Esophagus muscularis mucosa (tissue), 4 donors: ENCODE measurements around the gene RPS5. TPM values are rescaled to one million over a fixed set of nuclear protein-coding genes. Genes with fewer than 3 reads are reported as not detected.

Experiments used
- DNase-seq: peaks from one replicate; pipeline ENCODE4 v3.0.0-alpha.2; 2017; ENCODE audit errors: extremely low spot score
- H3K27ac ChIP-seq, 4 donors: fragments of 200-600 bp; sonication (generic); replicated peaks in 1 of 4; 1 replicate in 3 of 4; 2 replicates in 1 of 4; pipeline ENCODE4 v1.5.1; 2016 to 2019; ENCODE audit warnings: mild to moderate bottlenecking in 1 of 4
- H3K27me3 ChIP-seq, 4 donors: fragments of 200-600 bp; sonication (generic); one replicate each; pipeline versions ENCODE4 v1.5.1 to v1.6.0; 2016 to 2019
- H3K36me3 ChIP-seq, 4 donors: fragments of 200-600 bp; sonication (generic); one replicate each; pipeline ENCODE4 v1.5.1; 2016 to 2019
- H3K4me1 ChIP-seq, 4 donors: fragments of 200-600 bp; sonication (generic); one replicate each; pipeline ENCODE4 v1.5.1; 2016 to 2019
- H3K4me3 ChIP-seq, 4 donors: fragments of 200-600 bp; sonication (generic); 1 replicate in 2 of 4; 2 replicates in 2 of 4; pipeline ENCODE4 v1.5.1; 2016 to 2019; ENCODE audit warnings: mild to moderate bottlenecking in 4 of 4, moderate library complexity in 1 of 4
- H3K9me3 ChIP-seq, 4 donors: fragments of 200-600 bp; sonication (generic); 1 replicate in 3 of 4; 2 replicates in 1 of 4; pipeline ENCODE4 v1.5.1; 2016 to 2019
- EP300 ChIP-seq: sonication (generic); formaldehyde crosslinking; IDR thresholded peaks from one replicate; pipeline ENCODE4 v1.6.1; 2017; ENCODE audit warnings: antibody characterized with exemption
- POLR2A ChIP-seq: fragments of 450-650 bp; IDR thresholded peaks from one replicate; pipeline ENCODE4 v1.6.1; 2017; ENCODE audit warnings: antibody characterized with exemption, moderate library complexity, mild to moderate bottlenecking, low read depth
- POLR2AphosphoS5 ChIP-seq, 2 donors: sonication (generic); formaldehyde crosslinking; IDR thresholded peaks; one replicate each; pipeline ENCODE4 v1.6.1; 2017; ENCODE audit warnings: antibody characterized with exemption in 2 of 2
- WGBS: methylation state at CpG from one replicate; pipeline ENCODE4 v1.1.5; 2018; 5-methylcytosine and 5-hydroxymethylcytosine counted together
- intact Hi-C: fragments of 100-400 bp; cut with DNase I; formaldehyde crosslinking; loops from one replicate; pipeline ENCODE4 v1.15.1; 2023
- total RNA-seq, 4 donors: library from RNA; depleted of rRNA; stranded (reverse); fragments of >200 nt; gene quantifications; one replicate each; pipeline versions ENCODE4 v1.1.0 to v1.2.1, GENCODE V29; 2016
- TF ChIP-seq, protein P1 (sequence below), 3 experiments: fragments of 200-600 bp in 2 of 3; fragments of 450-650 bp in 1 of 3; sonication (generic) in 2 of 3; IDR thresholded peaks; one replicate each; pipeline ENCODE4 v1.5.1; 2017 to 2019; ENCODE audit warnings: antibody characterized with exemption in 3 of 3, mild to moderate bottlenecking in 2 of 3, moderate library complexity in 1 of 3

The RPS5 gene
- total RNA-seq, 4 donors from 2014 or later = 1,137 to 2,200 (median 1,582) TPM

DNA sequence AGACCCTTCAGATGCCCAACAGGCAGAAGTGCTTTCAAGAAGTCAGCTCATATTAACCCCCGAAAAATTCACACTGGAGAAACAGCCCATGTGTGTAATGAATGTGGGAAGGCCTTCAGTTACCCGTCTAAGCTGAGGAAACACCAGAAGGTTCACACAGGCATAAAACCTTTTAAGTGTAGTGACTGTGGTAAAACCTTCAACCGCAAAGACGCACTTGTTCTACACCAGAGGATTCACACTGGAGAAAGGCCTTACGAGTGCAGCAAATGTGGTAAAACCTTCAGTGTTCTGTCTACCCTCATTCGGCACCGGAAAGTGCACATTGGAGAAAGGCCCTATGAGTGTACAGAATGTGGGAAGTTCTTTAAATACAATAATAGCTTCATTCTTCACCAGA is 30.0 kb downstream of the RPS5 start:
- intact Hi-C loops = no loop called here
- H3K4me3 ChIP-seq = no peak overlapping the region
- H3K36me3 ChIP-seq = peaks cover 25 to 80% (median 60%) of the 10 kb centered on the region in 4 donors

DNA sequence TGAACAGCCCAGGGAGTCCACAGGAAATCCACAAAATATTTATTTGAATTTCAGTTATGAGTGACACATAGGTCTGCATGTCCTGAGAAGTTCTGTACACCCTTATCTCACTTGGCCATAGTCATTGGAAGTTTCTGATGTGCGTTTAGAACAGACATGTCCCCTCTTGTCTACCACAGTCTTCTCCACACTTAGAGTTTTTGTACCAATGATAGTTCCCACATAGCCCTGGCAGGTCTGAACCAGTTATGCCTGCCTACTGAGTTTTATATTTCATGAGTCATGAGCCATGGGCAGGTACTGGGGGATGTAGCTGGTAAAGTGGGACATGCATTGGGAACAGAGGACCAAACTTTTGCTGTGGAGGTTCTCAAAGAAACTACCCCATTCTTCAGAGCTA is 41.5 kb downstream of the RPS5 start:
- H3K27me3 ChIP-seq = no peaks in the 10 kb centered on the region
- H3K9me3 ChIP-seq = peaks cover 35 to 87% (median 80%) of the 10 kb centered on the region in 4 donors
- no peak for DNase-seq
- peaks cover 2 to 32% (median 18%) of the 10 kb centered on the region in 4 donors for H3K36me3 ChIP-seq
- TF ChIP-seq POLR2AphosphoS5 (IDR thresholded peaks at IDR 0.05) = no peak
- H3K4me1 ChIP-seq = no peaks in the 10 kb centered on the region
- H3K27ac ChIP-seq = no peak overlapping the region
- intact Hi-C loops = no loop called here
- H3K4me3 ChIP-seq = no peak overlapping the region
- 94% methylated on average over 1 of the region's 1 CpG for WGBS

More for the DNA sequence above, 30.0 kb downstream of the RPS5 start:
- H3K27me3 ChIP-seq = no peaks in the 10 kb centered on the region
- peaks cover 0 to 11% (median 3%) of the 10 kb centered on the region in 4 donors for H3K9me3 ChIP-seq
- no peak overlapping the region for H3K27ac ChIP-seq
- 97% methylated on average over 7 of the region's 7 CpGs for WGBS
- no peak for DNase-seq
- H3K4me1 ChIP-seq = no peaks in the 10 kb centered on the region
- no peak for TF ChIP-seq POLR2AphosphoS5 (IDR thresholded peaks at IDR 0.05)
- no peak for TF ChIP-seq EP300
- TF ChIP-seq, protein P1, sequence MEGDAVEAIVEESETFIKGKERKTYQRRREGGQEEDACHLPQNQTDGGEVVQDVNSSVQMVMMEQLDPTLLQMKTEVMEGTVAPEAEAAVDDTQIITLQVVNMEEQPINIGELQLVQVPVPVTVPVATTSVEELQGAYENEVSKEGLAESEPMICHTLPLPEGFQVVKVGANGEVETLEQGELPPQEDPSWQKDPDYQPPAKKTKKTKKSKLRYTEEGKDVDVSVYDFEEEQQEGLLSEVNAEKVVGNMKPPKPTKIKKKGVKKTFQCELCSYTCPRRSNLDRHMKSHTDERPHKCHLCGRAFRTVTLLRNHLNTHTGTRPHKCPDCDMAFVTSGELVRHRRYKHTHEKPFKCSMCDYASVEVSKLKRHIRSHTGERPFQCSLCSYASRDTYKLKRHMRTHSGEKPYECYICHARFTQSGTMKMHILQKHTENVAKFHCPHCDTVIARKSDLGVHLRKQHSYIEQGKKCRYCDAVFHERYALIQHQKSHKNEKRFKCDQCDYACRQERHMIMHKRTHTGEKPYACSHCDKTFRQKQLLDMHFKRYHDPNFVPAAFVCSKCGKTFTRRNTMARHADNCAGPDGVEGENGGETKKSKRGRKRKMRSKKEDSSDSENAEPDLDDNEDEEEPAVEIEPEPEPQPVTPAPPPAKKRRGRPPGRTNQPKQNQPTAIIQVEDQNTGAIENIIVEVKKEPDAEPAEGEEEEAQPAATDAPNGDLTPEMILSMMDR (IDR thresholded peaks at IDR 0.05) = no peak
- no peak for TF ChIP-seq POLR2A

DNA sequence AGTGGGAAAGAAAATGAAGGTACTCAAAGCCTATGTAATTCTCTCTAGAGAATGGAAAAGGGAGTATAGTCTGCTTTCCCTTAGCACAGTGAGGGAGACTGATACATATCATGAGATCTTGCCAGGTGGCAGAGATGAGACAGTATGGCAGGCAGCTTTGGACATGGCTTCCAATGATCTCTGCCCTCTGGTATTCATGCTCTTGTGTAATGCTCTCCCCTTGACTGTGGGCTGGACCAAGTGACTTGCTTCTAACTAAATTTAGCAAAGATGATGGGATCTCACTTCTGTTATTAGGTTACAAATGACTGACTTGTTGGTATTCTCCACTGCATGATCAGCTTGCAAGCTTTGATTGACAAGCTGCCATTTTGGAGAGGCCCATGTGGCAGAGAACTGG is 42.7 kb downstream of the RPS5 start:
- intact Hi-C loops = no loop called here
- Histone ChIP-seq H3K27me3 (no peaks in the 10 kb centered on the region), H3K9me3 (peaks cover 43 to 97% (median 91%) of the 10 kb centered on the region in 4 donors), H3K4me1 (no peaks in the 10 kb centered on the region), H3K36me3 (peaks cover 14 to 43% (median 29%) of the 10 kb centered on the region in 4 donors), H3K27ac (no peak overlapping the region), H3K4me3 (no peak overlapping the region)
- no peak for TF ChIP-seq POLR2A
- TF ChIP-seq, protein P1 (IDR thresholded peaks at IDR 0.05) = no peak
- TF ChIP-seq POLR2AphosphoS5 (IDR thresholded peaks at IDR 0.05) = no peak
- TF ChIP-seq EP300 = no peak
- DNase-seq = no peak

DNA sequence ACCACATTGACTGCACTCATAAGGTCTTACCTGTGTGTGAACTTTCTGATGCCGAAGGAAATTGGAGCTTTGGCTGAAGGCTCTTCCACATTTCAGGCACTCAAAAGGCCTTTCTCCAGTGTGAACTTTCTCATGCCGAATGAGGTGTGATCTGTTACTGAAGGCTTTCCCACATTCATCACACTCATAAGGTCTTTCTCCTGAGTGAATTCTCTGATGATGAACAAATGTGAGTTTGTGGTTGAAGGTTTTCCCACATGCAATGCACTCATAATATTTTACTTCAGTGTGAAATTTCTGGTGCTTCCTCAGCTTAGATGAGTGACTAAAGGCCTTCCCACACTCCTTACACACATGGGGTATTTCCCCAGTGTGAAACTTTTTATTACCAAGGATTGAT is 47.1 kb downstream of the RPS5 start:
- intact Hi-C loops = no loop called here
- H3K27me3 ChIP-seq = no peaks in the 10 kb centered on the region
- H3K9me3 ChIP-seq = peaks cover 46 to 100% (median 99%) of the 10 kb centered on the region in 4 donors
- peaks cover 39 to 77% (median 62%) of the 10 kb centered on the region in 4 donors for H3K36me3 ChIP-seq
- H3K27ac ChIP-seq = no peak overlapping the region
- WGBS = 97% methylated on average over 2 of the region's 2 CpGs
- no peak for DNase-seq
- H3K4me3 ChIP-seq = no peak overlapping the region
- TF ChIP-seq POLR2AphosphoS5 (IDR thresholded peaks at IDR 0.05) = no peak
- no peak for TF ChIP-seq POLR2A
- TF ChIP-seq, protein P1 (IDR thresholded peaks at IDR 0.05) = no peak
- TF ChIP-seq EP300 = no peak
- H3K4me1 ChIP-seq = peaks cover 3 to 7% (median 5%) of the 10 kb centered on the region in 4 donors

DNA sequence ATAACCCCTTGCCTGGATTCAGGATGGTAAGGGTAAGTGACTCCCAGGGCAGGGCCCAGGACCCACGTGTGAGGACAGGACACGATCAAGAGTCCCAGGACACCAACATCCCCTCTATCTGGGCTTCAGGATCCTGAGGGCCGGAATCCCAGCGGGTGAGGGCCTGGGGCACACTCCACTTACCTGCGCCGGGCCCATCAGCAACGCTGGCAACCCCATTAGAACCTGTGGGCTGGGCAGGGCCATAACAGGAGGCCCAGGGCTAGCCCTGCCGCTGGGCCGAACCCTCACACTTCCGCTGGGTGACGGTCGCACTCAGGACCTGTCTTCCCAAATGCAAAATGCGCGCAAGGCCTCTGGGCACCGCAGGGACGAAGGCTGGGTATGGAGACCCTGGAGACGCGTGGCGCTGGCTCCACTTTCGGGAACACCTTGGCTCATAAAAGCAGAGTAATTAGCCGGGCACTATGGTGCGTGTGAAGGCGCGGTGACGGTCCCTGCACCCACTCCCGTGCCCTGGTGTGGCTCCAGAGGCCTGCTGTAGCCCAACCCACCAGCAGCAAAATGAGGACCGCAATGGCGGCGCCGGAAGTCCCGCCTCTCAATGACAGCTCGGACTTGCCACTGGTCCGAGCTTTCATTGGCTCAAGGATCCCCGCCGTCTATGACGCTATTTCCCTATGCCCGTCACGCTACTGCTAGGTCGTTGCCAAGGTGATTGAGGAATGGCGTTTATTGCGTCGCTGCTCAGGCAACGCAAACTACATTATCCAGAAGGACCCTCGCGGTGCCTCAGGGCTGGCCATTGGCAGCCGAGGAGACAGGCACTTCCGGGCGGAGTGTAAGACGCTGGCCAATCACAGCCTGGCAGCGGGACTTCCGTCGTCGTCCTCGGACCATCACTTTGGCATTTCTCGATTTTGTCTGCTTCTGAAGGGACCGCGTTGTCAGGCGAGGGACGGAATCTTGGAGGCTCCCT is 52.8 kb downstream of the RPS5 start, which contains the start of gene ZNF132:
ZNF132 (minus strand) TSS at position 578 of the 979 bp plus-strand sequence; CDS start at position 246, 332 bp downstream.
- intact Hi-C loops = loop anchor here (5.0 kb wide), 1 partner anchor 38 kb away; no protein-coding TSS in a partner anchor
- DNase-seq = peak; percentile 99
- Histone ChIP-seq H3K4me1 (peaks cover 16 to 24% (median 18%) of the 10 kb centered on the region in 4 donors), H3K9me3 (peaks cover 1 to 51% (median 48%) of the 10 kb centered on the region in 4 donors), H3K27me3 (no peaks in the 10 kb centered on the region), H3K4me3 (peak within 1 kb of the TSS; percentile 72 to 81 (median 74)), H3K36me3 (peaks cover 24 to 35% (median 31%) of the 10 kb centered on the region in 4 donors), H3K27ac (peak within 1 kb of the TSS; percentile 81 to 85 (median 83))
- TF ChIP-seq EP300 = no peak
- no peak for TF ChIP-seq POLR2A
- peak; percentile 90 to 95 for TF ChIP-seq POLR2AphosphoS5 (IDR thresholded peaks at IDR 0.05)
- 7% methylated on average over 38 of the region's 59 CpGs for WGBS
